ENCODE data around the gene FRAT1.

GRCh38 chr10:97323501-97323900 is 4.4 kb downstream of the FRAT1 start:
- TF ChIP-seq CTCF (IDR thresholded peaks at IDR 0.05) (no peak), POLR2AphosphoS5 (IDR thresholded peaks at IDR 0.05) (no peak), POLR2A (IDR thresholded peaks at IDR 0.05) (no peak)

All from prostate gland (tissue), 2 donors.